HCEC 1CT (cell line): ENCODE data around the gene PCED1B.
"Not testable (repeated sequence)": the region's sequence is repeated elsewhere in the genome, so short reads cannot be mapped to it uniquely, and the experiment has no call there.

ENCODE experiments used
- DNase-seq: peaks from one replicate; pipeline ENCODE4 v3.0.0-alpha.2; 2017

Gene PCED1B

GRCh38 chr12:47214001-47214619 lies 134.7 kb downstream of the PCED1B start:
- DNase-seq: no peak

- no peak for DNase-seq
Measured at GRCh38 chr12:47214771-47215170, 135.3 kb downstream of the PCED1B start.

- DNase-seq: no peak
Measured at GRCh38 chr12:47216150-47216677, 136.8 kb downstream of the PCED1B start.

GRCh38 chr12:47217595-47217869 lies 138.1 kb downstream of the PCED1B start:
- not testable (repeated sequence) for DNase-seq

GRCh38 chr12:47218191-47218654 lies 138.8 kb downstream of the PCED1B start:
- no peak for DNase-seq

- no peak for DNase-seq
Measured at GRCh38 chr12:47219243-47219642, 139.8 kb downstream of the PCED1B start.

GRCh38 chr12:47221256-47222023 lies 142.0 kb downstream of the PCED1B start:
- no peak for DNase-seq

- DNase-seq: no peak
Measured at GRCh38 chr12:47222520-47223030, 143.2 kb downstream of the PCED1B start.

- DNase-seq: no peak
Measured at GRCh38 chr12:47223031-47223847, 143.8 kb downstream of the PCED1B start.

GRCh38 chr12:47223848-47224213 lies 144.4 kb downstream of the PCED1B start:
- DNase-seq: no peak

- DNase-seq: no peak
Measured at GRCh38 chr12:47224563-47225133, 145.2 kb downstream of the PCED1B start.

- no peak for DNase-seq
Measured at GRCh38 chr12:47225356-47225755, 145.9 kb downstream of the PCED1B start.

GRCh38 chr12:47226199-47226598 lies 146.8 kb downstream of the PCED1B start:
- no peak for DNase-seq

- no peak for DNase-seq
Measured at GRCh38 chr12:47228802-47229201, 149.4 kb downstream of the PCED1B start.

- DNase-seq: no peak
Measured at GRCh38 chr12:47231456-47231855, 152.0 kb downstream of the PCED1B start.

- no peak for DNase-seq
Measured at GRCh38 chr12:47234576-47235141, 155.2 kb downstream of the PCED1B start.

GRCh38 chr12:47235258-47236040 lies 156.0 kb downstream of the PCED1B start:
- no peak for DNase-seq

- DNase-seq: peak; percentile 80
Measured at GRCh38 chr12:47236109-47236714, 156.8 kb downstream of the PCED1B start.

- peak; percentile 5 for DNase-seq
Measured at GRCh38 chr12:47237751-47238211, 158.4 kb downstream of the PCED1B start.

- DNase-seq: no peak
Measured at GRCh38 chr12:47238669-47239114, 159.3 kb downstream of the PCED1B start.

GRCh38 chr12:47242426-47242825 lies 163.0 kb downstream of the PCED1B start:
- no peak for DNase-seq
